Neural cell (in vitro differentiated cells): ENCODE measurements around the gene CNTNAP5. TPM values are rescaled to one million over a fixed set of nuclear protein-coding genes. Genes with fewer than 3 reads are reported as not detected.

Source experiments
- H2AFZ ChIP-seq: fragments of 200-600, 300-800 bp; sonication (generic), shearing (Covaris generic); 2 replicates; pipeline ENCODE4 v1.6.0; 2014; ENCODE audit warnings: low read depth, mild to moderate bottlenecking, antibody characterized with exemption, low read length, moderate library complexity
- H3F3A ChIP-seq: fragments of 200-600 bp; shearing (Covaris generic); 2 replicates; pipeline ENCODE4 v1.6.1; 2016; ENCODE audit warnings: mild to moderate bottlenecking, moderate library complexity, mixed read lengths, antibody characterized with exemption, low read length; ENCODE audit not compliant: insufficient read depth, poor library complexity, severe bottlenecking
- H3K27ac ChIP-seq: fragments of 200-600, 300-800 bp; sonication (generic), shearing (Covaris generic); 2 replicates; pipeline ENCODE4 v1.5.1; 2014; ENCODE audit warnings: mild to moderate bottlenecking, low read length, moderate library complexity
- H3K27me3 ChIP-seq: fragments of 300-800, 200-600 bp; sonication (generic), shearing (Covaris generic); 2 replicates; pipeline ENCODE4 v1.6.0; 2014; ENCODE audit warnings: mild to moderate bottlenecking, low read depth, low read length, moderate library complexity; ENCODE audit not compliant: insufficient read depth
- H3K36me3 ChIP-seq: fragments of 300-800, 200-600 bp; sonication (generic), shearing (Covaris generic); 2 replicates; pipeline ENCODE4 v1.5.1; 2014; ENCODE audit warnings: mild to moderate bottlenecking, antibody characterized with exemption, low read length, moderate library complexity; ENCODE audit not compliant: insufficient read depth
- H3K4me2 ChIP-seq: fragments of 300-800, 200-600 bp; sonication (generic), shearing (Covaris generic); 2 replicates; pipeline ENCODE4 v1.6.0; 2014; ENCODE audit warnings: mild to moderate bottlenecking, low read length
- H3K4me3 ChIP-seq: fragments of 300-800, 200-600 bp; sonication (generic), shearing (Covaris generic); 2 replicates; pipeline ENCODE4 v1.5.1; 2014; ENCODE audit warnings: mild to moderate bottlenecking, low read length, moderate library complexity
- H3K79me2 ChIP-seq: fragments of 200-600 bp; shearing (Covaris generic); replicated peaks from 2 replicates; pipeline ENCODE4 v1.6.0; 2014; ENCODE audit warnings: mild to moderate bottlenecking, low read length, moderate library complexity; ENCODE audit not compliant: insufficient read depth
- H3K9ac ChIP-seq: fragments of 300-800, 200-600 bp; sonication (generic), shearing (Covaris generic); 2 replicates; pipeline ENCODE4 v1.6.1; 2016; ENCODE audit warnings: mild to moderate bottlenecking, low read length, mixed read lengths
- H3K9me2 ChIP-seq: fragments of 200-600 bp; shearing (Covaris generic); 2 replicates; pipeline ENCODE4 v1.6.1; 2016; ENCODE audit warnings: mild to moderate bottlenecking, low read length, mixed read lengths; ENCODE audit not compliant: insufficient read depth
- H3K9me3 ChIP-seq: fragments of 200-600, 300-800 bp; sonication (generic), shearing (Covaris generic); 2 replicates; pipeline ENCODE4 v1.6.1; 2016; ENCODE audit warnings: mild to moderate bottlenecking, mixed run types, low read length, moderate library complexity, mixed read lengths
- H4K20me1 ChIP-seq: fragments of 200-600 bp; shearing (Covaris generic); 2 replicates; pipeline ENCODE4 v1.6.1; 2016; ENCODE audit warnings: mild to moderate bottlenecking, mixed run types; ENCODE audit not compliant: insufficient read depth
- EP300 ChIP-seq: fragments of 450-650 bp; conservative IDR thresholded peaks from 2 replicates; pipeline ENCODE4 v1.6.1; 2014; ENCODE audit warnings: antibody characterized with exemption, mild to moderate bottlenecking, moderate library complexity; ENCODE audit not compliant: poor library complexity, severe bottlenecking
- EZH2 ChIP-seq: fragments of 200-600, 300-800 bp; shearing (Covaris generic), sonication (generic); IDR thresholded peaks from 2 replicates; pipeline ENCODE4 v1.6.1; 2014; ENCODE audit warnings: antibody characterized with exemption, low read length, borderline replicate concordance, mild to moderate bottlenecking; ENCODE audit not compliant: insufficient read depth, poor library complexity, severe bottlenecking
- MXI1 ChIP-seq: fragments of 450-650 bp; conservative IDR thresholded peaks from 2 replicates; pipeline ENCODE4 v1.6.1; 2014; ENCODE audit warnings: antibody characterized with exemption, mild to moderate bottlenecking; ENCODE audit not compliant: poor library complexity, severe bottlenecking
- POLR2AphosphoS5 ChIP-seq: IDR thresholded peaks from 2 replicates; pipeline ENCODE4 v1.6.1; 2012
- RAD21 ChIP-seq: fragments of 450-650 bp; conservative IDR thresholded peaks from 2 replicates; pipeline ENCODE4 v1.6.1; 2014; ENCODE audit warnings: antibody characterized with exemption, mild to moderate bottlenecking, moderate library complexity
- SMC3 ChIP-seq: fragments of 450-650 bp; conservative IDR thresholded peaks from 2 replicates; pipeline ENCODE4 v1.6.1; 2014; ENCODE audit warnings: antibody characterized with exemption, mild to moderate bottlenecking, moderate library complexity; ENCODE audit not compliant: poor library complexity
- TAF1 ChIP-seq: IDR thresholded peaks from 2 replicates; pipeline ENCODE4 v1.6.1; 2012; ENCODE audit warnings: low read depth
- polyA plus RNA-seq: library from polyadenylated mRNA; depleted of rRNA; stranded (reverse); fragments of >200 nt; gene quantifications from 2 replicates; pipeline ENCODE4 v1.2.3, GENCODE V29; 2014
- TF ChIP-seq, protein P1 (sequence below): IDR thresholded peaks from 2 replicates; pipeline ENCODE4 v1.6.1; 2012; ENCODE audit warnings: borderline replicate concordance
- TF ChIP-seq, protein P2 (sequence below): fragments of 450-650 bp; IDR thresholded peaks from 2 replicates; pipeline ENCODE4 v1.5.1; 2014; ENCODE audit warnings: antibody characterized with exemption, mild to moderate bottlenecking, moderate library complexity; ENCODE audit not compliant: poor library complexity, severe bottlenecking

Gene CNTNAP5
- polyA plus RNA-seq, 1 donor from 2014 or later = 19.3 TPM

DNA sequence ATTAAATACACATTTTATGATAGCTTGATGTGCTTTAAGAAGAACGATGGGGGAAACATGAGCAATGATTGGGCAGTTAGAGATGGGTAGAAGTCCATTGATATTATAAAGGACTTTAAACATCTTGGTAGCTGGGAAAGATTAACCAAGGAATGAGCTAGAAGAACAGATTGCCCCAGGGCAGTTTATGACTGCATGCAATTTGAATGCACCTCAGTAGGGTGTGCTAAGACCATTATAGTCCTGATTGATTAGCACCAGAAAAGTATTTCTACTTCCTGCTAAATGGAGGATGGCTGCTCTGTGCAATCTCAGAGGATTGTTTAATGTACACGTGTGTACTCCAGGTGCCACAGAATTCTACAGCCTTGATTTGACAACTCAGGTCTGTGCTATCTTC is 641.9 kb downstream of the CNTNAP5 start:
- Histone ChIP-seq H3K36me3 (no peaks in the 10 kb centered on the region), H3K4me3 (no peak overlapping the region), H3F3A (no peaks in the 10 kb centered on the region), H3K9me2 (no peaks in the 10 kb centered on the region), H3K79me2 (no peaks in the 10 kb centered on the region), H4K20me1 (no peaks in the 10 kb centered on the region), H3K27ac (no peak overlapping the region), H3K4me2 (no peak overlapping the region), H3K9me3 (no peaks in the 10 kb centered on the region), H3K9ac (no peak overlapping the region), H3K27me3 (no peaks in the 10 kb centered on the region), H2AFZ (no peak overlapping the region)
- TF ChIP-seq RAD21 = no peak
- TF ChIP-seq, protein P1, sequence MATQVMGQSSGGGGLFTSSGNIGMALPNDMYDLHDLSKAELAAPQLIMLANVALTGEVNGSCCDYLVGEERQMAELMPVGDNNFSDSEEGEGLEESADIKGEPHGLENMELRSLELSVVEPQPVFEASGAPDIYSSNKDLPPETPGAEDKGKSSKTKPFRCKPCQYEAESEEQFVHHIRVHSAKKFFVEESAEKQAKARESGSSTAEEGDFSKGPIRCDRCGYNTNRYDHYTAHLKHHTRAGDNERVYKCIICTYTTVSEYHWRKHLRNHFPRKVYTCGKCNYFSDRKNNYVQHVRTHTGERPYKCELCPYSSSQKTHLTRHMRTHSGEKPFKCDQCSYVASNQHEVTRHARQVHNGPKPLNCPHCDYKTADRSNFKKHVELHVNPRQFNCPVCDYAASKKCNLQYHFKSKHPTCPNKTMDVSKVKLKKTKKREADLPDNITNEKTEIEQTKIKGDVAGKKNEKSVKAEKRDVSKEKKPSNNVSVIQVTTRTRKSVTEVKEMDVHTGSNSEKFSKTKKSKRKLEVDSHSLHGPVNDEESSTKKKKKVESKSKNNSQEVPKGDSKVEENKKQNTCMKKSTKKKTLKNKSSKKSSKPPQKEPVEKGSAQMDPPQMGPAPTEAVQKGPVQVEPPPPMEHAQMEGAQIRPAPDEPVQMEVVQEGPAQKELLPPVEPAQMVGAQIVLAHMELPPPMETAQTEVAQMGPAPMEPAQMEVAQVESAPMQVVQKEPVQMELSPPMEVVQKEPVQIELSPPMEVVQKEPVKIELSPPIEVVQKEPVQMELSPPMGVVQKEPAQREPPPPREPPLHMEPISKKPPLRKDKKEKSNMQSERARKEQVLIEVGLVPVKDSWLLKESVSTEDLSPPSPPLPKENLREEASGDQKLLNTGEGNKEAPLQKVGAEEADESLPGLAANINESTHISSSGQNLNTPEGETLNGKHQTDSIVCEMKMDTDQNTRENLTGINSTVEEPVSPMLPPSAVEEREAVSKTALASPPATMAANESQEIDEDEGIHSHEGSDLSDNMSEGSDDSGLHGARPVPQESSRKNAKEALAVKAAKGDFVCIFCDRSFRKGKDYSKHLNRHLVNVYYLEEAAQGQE = no peak
- TF ChIP-seq MXI1 = no peak
- no peak for TF ChIP-seq EZH2
- TF ChIP-seq POLR2AphosphoS5 = no peak
- TF ChIP-seq TAF1 = no peak
- TF ChIP-seq, protein P2, sequence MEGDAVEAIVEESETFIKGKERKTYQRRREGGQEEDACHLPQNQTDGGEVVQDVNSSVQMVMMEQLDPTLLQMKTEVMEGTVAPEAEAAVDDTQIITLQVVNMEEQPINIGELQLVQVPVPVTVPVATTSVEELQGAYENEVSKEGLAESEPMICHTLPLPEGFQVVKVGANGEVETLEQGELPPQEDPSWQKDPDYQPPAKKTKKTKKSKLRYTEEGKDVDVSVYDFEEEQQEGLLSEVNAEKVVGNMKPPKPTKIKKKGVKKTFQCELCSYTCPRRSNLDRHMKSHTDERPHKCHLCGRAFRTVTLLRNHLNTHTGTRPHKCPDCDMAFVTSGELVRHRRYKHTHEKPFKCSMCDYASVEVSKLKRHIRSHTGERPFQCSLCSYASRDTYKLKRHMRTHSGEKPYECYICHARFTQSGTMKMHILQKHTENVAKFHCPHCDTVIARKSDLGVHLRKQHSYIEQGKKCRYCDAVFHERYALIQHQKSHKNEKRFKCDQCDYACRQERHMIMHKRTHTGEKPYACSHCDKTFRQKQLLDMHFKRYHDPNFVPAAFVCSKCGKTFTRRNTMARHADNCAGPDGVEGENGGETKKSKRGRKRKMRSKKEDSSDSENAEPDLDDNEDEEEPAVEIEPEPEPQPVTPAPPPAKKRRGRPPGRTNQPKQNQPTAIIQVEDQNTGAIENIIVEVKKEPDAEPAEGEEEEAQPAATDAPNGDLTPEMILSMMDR = no peak
- no peak for TF ChIP-seq SMC3
- TF ChIP-seq EP300 = no peak

DNA sequence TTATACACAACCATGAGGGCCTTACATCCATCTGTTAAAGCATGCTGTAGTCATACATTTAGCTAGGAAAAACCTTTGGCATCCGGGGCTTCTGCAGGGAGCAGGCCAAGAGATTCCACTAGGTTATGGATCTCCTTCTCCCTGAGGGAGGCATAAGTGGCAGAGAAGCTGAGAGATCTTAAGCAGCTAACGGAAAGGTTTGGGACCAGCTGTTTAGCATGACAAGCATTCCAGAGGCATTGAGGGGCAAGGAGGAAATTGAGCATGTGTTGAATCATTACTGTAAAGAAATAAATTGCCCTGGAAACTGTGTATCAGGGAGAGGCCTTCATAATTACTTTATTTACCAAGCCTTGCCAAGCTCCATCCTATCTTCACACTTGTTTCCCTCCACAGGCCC is 643.1 kb downstream of the CNTNAP5 start:
- H4K20me1 ChIP-seq = no peaks in the 10 kb centered on the region
- H3F3A ChIP-seq = no peaks in the 10 kb centered on the region
- H3K9ac ChIP-seq = no peak overlapping the region
- H3K9me3 ChIP-seq = no peaks in the 10 kb centered on the region
- H3K4me3 ChIP-seq = no peak overlapping the region
- no peak overlapping the region for H2AFZ ChIP-seq
- H3K27ac ChIP-seq = no peak overlapping the region
- no peaks in the 10 kb centered on the region for H3K79me2 ChIP-seq
- no peaks in the 10 kb centered on the region for H3K9me2 ChIP-seq
- TF ChIP-seq TAF1 = no peak
- no peak for TF ChIP-seq POLR2AphosphoS5
- no peak for TF ChIP-seq MXI1
- no peak for TF ChIP-seq EP300
- TF ChIP-seq, protein P1 = no peak
- TF ChIP-seq, protein P2 = no peak
- no peak for TF ChIP-seq SMC3
- TF ChIP-seq RAD21 = no peak
- no peak for TF ChIP-seq EZH2
- H3K36me3 ChIP-seq = no peaks in the 10 kb centered on the region
- no peaks in the 10 kb centered on the region for H3K27me3 ChIP-seq
- H3K4me2 ChIP-seq = no peak overlapping the region
